Measurements from ENCODE around the gene PCID2. TPM values are rescaled to one million over a fixed set of nuclear protein-coding genes. Genes with fewer than 3 reads are reported as not detected.
"Not testable (repeated sequence)": the region's sequence is repeated elsewhere in the genome, so short reads cannot be mapped to it uniquely, and the experiment has no call there.

The PCID2 gene
- total RNA-seq, 1 donor from 2014 or later, result 40.9 TPM

- DNase-seq (ENCODE audit: low read depth), result no peak
- TF ChIP-seq CTCF (conservative IDR thresholded peaks at IDR 0.05; ENCODE audit: low read depth, low read length), result no peak
- H3K4me3 ChIP-seq (ENCODE audit: low read depth, low read length), result no peak overlapping the region
These were observed 41.8 kb downstream of the PCID2 start for GRCh38 chr13:113166681-113167080.

- TF ChIP-seq CTCF (conservative IDR thresholded peaks at IDR 0.05; ENCODE audit: low read depth, low read length), result no peak
- no peak overlapping the region for H3K4me3 ChIP-seq (ENCODE audit: low read depth, low read length)
- no peak for DNase-seq (ENCODE audit: low read depth)
These were observed 42.2 kb downstream of the PCID2 start for GRCh38 chr13:113166266-113166665.

GRCh38 chr13:113164492-113164891 lies 44.0 kb downstream of the PCID2 start:
- H3K4me3 ChIP-seq (ENCODE audit: low read depth, low read length), result no peak overlapping the region
- TF ChIP-seq CTCF (conservative IDR thresholded peaks at IDR 0.05; ENCODE audit: low read depth, low read length), result no peak
- DNase-seq (ENCODE audit: low read depth), result no peak

- H3K4me3 ChIP-seq (ENCODE audit: low read depth, low read length), result no peak overlapping the region
- TF ChIP-seq CTCF (conservative IDR thresholded peaks at IDR 0.05; ENCODE audit: low read depth, low read length), result no peak
- no peak for DNase-seq (ENCODE audit: low read depth)
These were observed 45.4 kb downstream of the PCID2 start for GRCh38 chr13:113162783-113163685.

GRCh38 chr13:113161975-113162374 lies 46.5 kb downstream of the PCID2 start:
- DNase-seq (ENCODE audit: low read depth); H3K4me3 ChIP-seq (ENCODE audit: low read depth, low read length): not testable (repeated sequence)

GRCh38 chr13:113161433-113161832 lies 47.0 kb downstream of the PCID2 start:
- no peak for TF ChIP-seq CTCF (conservative IDR thresholded peaks at IDR 0.05; ENCODE audit: low read depth, low read length)
- no peak for DNase-seq (ENCODE audit: low read depth)
- H3K4me3 ChIP-seq (ENCODE audit: low read depth, low read length), result no peak overlapping the region

GRCh38 chr13:113160983-113161382 lies 47.5 kb downstream of the PCID2 start:
- H3K4me3 ChIP-seq (ENCODE audit: low read depth, low read length), result no peak overlapping the region
- no peak for TF ChIP-seq CTCF (conservative IDR thresholded peaks at IDR 0.05; ENCODE audit: low read depth, low read length)
- no peak for DNase-seq (ENCODE audit: low read depth)
